PC-9 (cell line): ENCODE data around the gene C19orf67. TPM values are rescaled to one million over a fixed set of nuclear protein-coding genes. Genes with fewer than 3 reads are reported as not detected.

Experiments used
- BruUV-seq: library from RNA; stranded (reverse); fragments of 400-500 nt; replicated peaks from 2 replicates; lab custom pipeline; 2021; lab: Mats Ljungman, UMichigan
- CTCF ChIA-PET: fragments of 300-600 bp; sonication (Branson Sonifier 250); formaldehyde crosslinking; loops from one replicate; lab custom pipeline; 2022; ENCODE audit warnings: antibody characterized with exemption; lab: Charles Lee
- POLR2A ChIA-PET: fragments of 300-600 bp; sonication (Branson Sonifier 250); formaldehyde crosslinking; loops from one replicate; lab custom pipeline; 2022; ENCODE audit warnings: antibody characterized with exemption; ENCODE audit not compliant: unreplicated experiment; lab: Charles Lee
- DNase-seq, 2 experiments: peaks; one replicate each; pipeline versions ENCODE4 v3.0.0 to v3.0.0-alpha.2; 2015 to 2022; ENCODE audit warnings: mixed read lengths in 1 of 2
- H2AFZ ChIP-seq: fragments of 200-600 bp; sonication (generic); 2 replicates; pipeline ENCODE4 v1.8.1; 2017; ENCODE audit warnings: antibody characterized with exemption
- H3F3A ChIP-seq: fragments of 200-600 bp; sonication (generic); 2 replicates; pipeline ENCODE4 v1.8.1; 2017; ENCODE audit warnings: antibody characterized with exemption, mild to moderate bottlenecking, low read depth; ENCODE audit not compliant: insufficient read depth
- H3K27ac ChIP-seq: fragments of 200-600 bp; sonication (generic); 2 replicates; pipeline ENCODE4 v1.6.1; 2016; ENCODE audit warnings: mixed run types
- H3K27me3 ChIP-seq: fragments of 200-600 bp; sonication (generic); 2 replicates; pipeline ENCODE4 v1.6.1; 2016; ENCODE audit warnings: low read depth, mixed run types; ENCODE audit not compliant: insufficient read depth
- H3K36me3 ChIP-seq: fragments of 200-600 bp; sonication (generic); 2 replicates; pipeline ENCODE4 v1.6.1; 2016; ENCODE audit warnings: low read depth, mixed run types
- H3K4me1 ChIP-seq: fragments of 200-600 bp; sonication (generic); replicated peaks from 2 replicates; pipeline ENCODE4 v1.6.1; 2016; ENCODE audit warnings: mixed run types; ENCODE audit not compliant: insufficient read depth
- H3K4me2 ChIP-seq: fragments of 200-600 bp; sonication (generic); 2 replicates; pipeline ENCODE4 v1.6.1; 2017; ENCODE audit warnings: mixed run types
- H3K4me3 ChIP-seq: fragments of 200-600 bp; sonication (generic); 2 replicates; pipeline ENCODE4 v1.6.1; 2016; ENCODE audit warnings: mixed run types
- H3K79me2 ChIP-seq: fragments of 200-600 bp; sonication (generic); 2 replicates; pipeline ENCODE4 v1.6.1; 2017; ENCODE audit warnings: low read depth, mixed run types
- H3K9me2 ChIP-seq: fragments of 200-600 bp; sonication (generic); 2 replicates; pipeline ENCODE4 v1.8.1; 2017; ENCODE audit warnings: mild to moderate bottlenecking; ENCODE audit not compliant: insufficient read depth
- H3K9me3 ChIP-seq: fragments of 200-600 bp; sonication (generic); 2 replicates; pipeline ENCODE4 v1.8.1; 2016; ENCODE audit warnings: low read depth; ENCODE audit not compliant: insufficient read depth
- H4K20me1 ChIP-seq: fragments of 200-600 bp; sonication (generic); 2 replicates; pipeline ENCODE4 v1.8.1; 2017; ENCODE audit not compliant: insufficient read depth
- EZH2 ChIP-seq: fragments of 200-600 bp; sonication (generic); IDR thresholded peaks from 2 replicates; pipeline ENCODE4 v1.8.0; 2017; ENCODE audit warnings: antibody characterized with exemption, low read depth
- intact Hi-C: fragments of 100-400 bp; cut with micrococcal nuclease; formaldehyde crosslinking; loops from one replicate; pipeline ENCODE4 v1.10.0; 2022; ENCODE audit not compliant: unreplicated experiment
- total RNA-seq: library from RNA; stranded (reverse); gene quantifications from 2 replicates; pipeline ENCODE4 v1.2.3, GENCODE V29; 2021
- TF ChIP-seq, protein P1 (sequence below): fragments of 200-600 bp; sonication (generic); conservative IDR thresholded peaks from 2 replicates; pipeline ENCODE4 v1.6.1; 2017; ENCODE audit warnings: mixed run types, antibody characterized with exemption, mild to moderate bottlenecking, moderate library complexity

The C19orf67 gene
- total RNA-seq, 1 experiment from 2014 or later: not detected

DNA sequence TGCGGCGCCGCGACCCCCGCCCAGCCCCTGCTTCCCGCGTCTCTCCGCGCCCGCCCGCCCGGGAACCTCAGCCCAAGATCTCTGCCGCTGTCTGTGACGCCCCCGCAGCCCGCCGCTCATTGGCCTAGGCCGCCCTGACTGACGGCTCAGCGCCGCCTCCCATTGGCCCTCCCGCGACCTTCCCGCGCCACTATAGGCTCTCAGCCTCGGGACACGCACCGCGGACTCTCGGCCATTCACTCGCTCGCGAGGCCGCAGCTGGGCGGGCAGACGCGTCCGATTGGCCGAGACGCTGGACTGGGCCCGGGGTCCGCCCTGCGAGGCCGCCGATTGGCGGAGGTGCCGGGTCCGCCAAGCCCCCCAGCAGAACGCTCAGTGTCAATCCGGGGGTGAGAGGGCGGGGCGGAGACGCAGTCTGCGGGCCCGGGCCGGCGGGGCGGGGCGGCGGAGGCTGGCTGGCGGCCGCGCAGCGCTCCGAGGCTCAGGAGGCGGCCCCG, 32.1 kb upstream of the C19orf67 start, which contains the start of gene PRKACA:
TSS of gene PRKACA (minus strand) at position 95 of the 497 bp plus-strand sequence. CDS start 215 bp downstream, outside the sequence.
- Histone ChIP-seq H3K27me3 (no peaks in the 10 kb centered on the region), H3K4me1 (peaks cover 21% of the 10 kb centered on the region), H3F3A (peaks cover 46% of the 10 kb centered on the region), H3K4me2 (peak within 1 kb of the TSS; percentile 90), H2AFZ (peak within 1 kb of the TSS; percentile 87), H3K36me3 (no peaks in the 10 kb centered on the region), H3K4me3 (peak within 1 kb of the TSS; percentile 82), H3K9me2 (no peaks in the 10 kb centered on the region), H4K20me1 (no peaks in the 10 kb centered on the region), H3K27ac (peak within 1 kb of the TSS; percentile 65), H3K79me2 (peaks cover 20% of the 10 kb centered on the region), H3K9me3 (no peaks in the 10 kb centered on the region)
- DNase-seq: peak; percentile 97 to 99
- intact Hi-C loops: loop anchor here (1.0 to 5.0 kb wide), 3 partner anchors 27 to 237 kb away; partner anchors contain the start of gene SAMD1
- no TSS peak for BruUV-seq
- POLR2A ChIA-PET: no interaction called here
- CTCF ChIA-PET: no interaction called here
- TF ChIP-seq EZH2: no peak
- TF ChIP-seq, protein P1, sequence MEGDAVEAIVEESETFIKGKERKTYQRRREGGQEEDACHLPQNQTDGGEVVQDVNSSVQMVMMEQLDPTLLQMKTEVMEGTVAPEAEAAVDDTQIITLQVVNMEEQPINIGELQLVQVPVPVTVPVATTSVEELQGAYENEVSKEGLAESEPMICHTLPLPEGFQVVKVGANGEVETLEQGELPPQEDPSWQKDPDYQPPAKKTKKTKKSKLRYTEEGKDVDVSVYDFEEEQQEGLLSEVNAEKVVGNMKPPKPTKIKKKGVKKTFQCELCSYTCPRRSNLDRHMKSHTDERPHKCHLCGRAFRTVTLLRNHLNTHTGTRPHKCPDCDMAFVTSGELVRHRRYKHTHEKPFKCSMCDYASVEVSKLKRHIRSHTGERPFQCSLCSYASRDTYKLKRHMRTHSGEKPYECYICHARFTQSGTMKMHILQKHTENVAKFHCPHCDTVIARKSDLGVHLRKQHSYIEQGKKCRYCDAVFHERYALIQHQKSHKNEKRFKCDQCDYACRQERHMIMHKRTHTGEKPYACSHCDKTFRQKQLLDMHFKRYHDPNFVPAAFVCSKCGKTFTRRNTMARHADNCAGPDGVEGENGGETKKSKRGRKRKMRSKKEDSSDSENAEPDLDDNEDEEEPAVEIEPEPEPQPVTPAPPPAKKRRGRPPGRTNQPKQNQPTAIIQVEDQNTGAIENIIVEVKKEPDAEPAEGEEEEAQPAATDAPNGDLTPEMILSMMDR: no peak

DNA sequence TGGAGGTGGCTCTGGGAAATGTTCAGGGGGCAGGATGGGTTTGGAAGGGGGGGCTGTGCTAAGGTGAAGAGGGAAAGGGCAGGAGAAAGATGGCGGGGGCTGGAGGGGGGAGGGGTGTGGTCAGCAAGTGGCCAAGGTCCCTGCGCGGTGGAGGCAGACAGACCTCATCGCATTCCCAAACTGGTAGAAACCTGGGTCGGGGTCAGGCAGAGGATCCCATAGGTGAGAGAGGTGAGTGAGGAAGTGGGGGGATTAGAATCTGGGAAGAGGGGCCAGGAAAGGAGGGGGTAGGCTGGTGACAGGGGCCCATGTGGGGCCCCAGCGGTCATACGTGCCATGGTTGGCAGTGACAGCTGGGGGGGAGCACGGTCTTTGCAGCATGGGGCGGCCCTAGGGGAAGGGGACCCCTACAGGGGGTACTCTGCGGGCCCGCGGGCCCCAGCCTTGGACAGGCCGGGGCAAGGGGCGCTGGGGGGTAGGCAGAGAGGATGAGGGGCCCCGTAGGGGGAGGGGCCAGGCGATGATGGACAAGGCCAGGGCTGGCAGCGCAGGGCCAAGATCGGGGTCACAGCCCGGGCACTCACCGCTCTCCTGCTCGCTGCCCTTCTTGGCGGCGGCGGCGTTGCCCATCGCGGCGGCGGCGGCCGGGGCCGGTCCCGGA, 31.5 kb upstream of the C19orf67 start:
- intact Hi-C loops: loop anchor here (1.0 to 5.0 kb wide), 3 partner anchors 26 to 237 kb away; partner anchors contain the start of gene SAMD1
- TF ChIP-seq, protein P1: no peak
- no peak for TF ChIP-seq EZH2
- Histone ChIP-seq H3K27ac (no peak overlapping the region), H3K79me2 (peaks cover 20% of the 10 kb centered on the region), H3K4me2 (peak overlapping the region; percentile 90), H4K20me1 (no peaks in the 10 kb centered on the region), H3K27me3 (no peaks in the 10 kb centered on the region), H3K9me3 (no peaks in the 10 kb centered on the region), H3K36me3 (no peaks in the 10 kb centered on the region), H3K4me3 (peak overlapping the region; percentile 82), H3K4me1 (peaks cover 21% of the 10 kb centered on the region), H2AFZ (peak overlapping the region; percentile 73), H3K9me2 (no peaks in the 10 kb centered on the region), H3F3A (peaks cover 46% of the 10 kb centered on the region)
- ChIA-PET CTCF (no interaction called here), POLR2A (interaction anchor here (0.8 kb wide), 1 partner anchor 286 kb away, joined by 6 read pairs; no protein-coding TSS in a partner anchor)
- peak in 1 of 2 experiments; percentile 17 for DNase-seq
- no TSS peak for BruUV-seq

DNA sequence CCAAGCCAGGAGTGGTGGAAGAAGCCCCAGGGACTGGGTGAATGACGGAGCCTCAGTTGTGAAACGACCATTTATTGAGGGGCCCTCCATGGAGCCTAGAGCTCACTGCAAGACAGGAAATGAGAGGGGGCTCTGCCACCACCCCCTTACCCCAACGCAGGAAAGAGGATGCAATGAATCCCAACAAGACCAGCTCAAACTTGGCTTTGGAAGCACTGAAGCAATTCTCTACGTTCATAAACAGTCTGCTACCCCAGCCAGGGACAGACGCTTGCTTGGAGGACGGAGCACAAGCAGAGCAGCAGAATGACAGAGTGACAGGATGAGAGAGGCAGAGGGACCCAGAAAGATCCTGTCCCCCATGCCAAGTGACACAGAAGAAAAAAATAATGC, 30.9 kb upstream of the C19orf67 start:
- DNase-seq: no peak
- Histone ChIP-seq H3K79me2 (peaks cover 20% of the 10 kb centered on the region), H2AFZ (peak overlapping the region; percentile 73; the same call in 1 of the 2 replicates), H3K9me2 (no peaks in the 10 kb centered on the region), H3K4me2 (peak overlapping the region; percentile 90), H3K27ac (no peak overlapping the region), H4K20me1 (no peaks in the 10 kb centered on the region), H3K9me3 (no peaks in the 10 kb centered on the region), H3F3A (peaks cover 46% of the 10 kb centered on the region), H3K36me3 (no peaks in the 10 kb centered on the region), H3K4me3 (peak overlapping the region; percentile 82), H3K27me3 (no peaks in the 10 kb centered on the region), H3K4me1 (peaks cover 21% of the 10 kb centered on the region)
- POLR2A ChIA-PET: interaction anchor here (0.8 kb wide), 1 partner anchor 287 kb away, joined by 6 read pairs; no protein-coding TSS in a partner anchor
- TF ChIP-seq, protein P1: no peak
- no peak for TF ChIP-seq EZH2
- intact Hi-C loops: loop anchor here (2.0 to 5.0 kb wide), 2 partner anchors 26 to 34 kb away; partner anchors contain the start of gene SAMD1
- BruUV-seq: no TSS peak
- CTCF ChIA-PET: interaction anchor here (0.6 kb wide), 1 partner anchor 81 kb away, joined by 3 read pairs; no protein-coding TSS in a partner anchor
